Testis (tissue), 3 donors: Measurements from ENCODE around the gene PGAP1. TPM values are rescaled to one million over a fixed set of nuclear protein-coding genes. Genes with fewer than 3 reads are reported as not detected.

Source experiments
- DNase-seq: peaks from one replicate; pipeline ENCODE4 v3.0.0-alpha.2; 2019
- H3K27ac ChIP-seq, 2 donors: fragments of 200-600 bp; sonication (generic); one replicate each; pipeline ENCODE4 v1.5.1; 2019
- H3K27me3 ChIP-seq: fragments of 200-600 bp; sonication (generic); one replicate; pipeline ENCODE4 v1.5.1; 2019
- H3K36me3 ChIP-seq: fragments of 200-600 bp; sonication (generic); one replicate; pipeline ENCODE4 v1.5.1; 2017; ENCODE audit warnings: low read depth; ENCODE audit errors: missing control alignments
- H3K4me1 ChIP-seq: fragments of 200-600 bp; sonication (generic); one replicate; pipeline ENCODE4 v1.5.1; 2019
- H3K4me3 ChIP-seq, 2 donors: fragments of 200-600 bp; sonication (generic); one replicate each; pipeline ENCODE4 v1.5.1; 2017 to 2019
- H3K9me3 ChIP-seq: fragments of 200-600 bp; sonication (generic); one replicate; pipeline ENCODE4 v1.5.1; 2017
- POLR2A ChIP-seq: fragments of 450-650 bp; IDR thresholded peaks from one replicate; pipeline ENCODE4 v1.6.1; 2017; ENCODE audit warnings: antibody characterized with exemption, mild to moderate bottlenecking, moderate library complexity
- WGBS, 2 donors: methylation state at CpG; one replicate each; pipeline ENCODE4 v1.1.5; 2018; 5-methylcytosine and 5-hydroxymethylcytosine counted together
- intact Hi-C: fragments of 100-400 bp; cut with DNase I; formaldehyde crosslinking; loops from one replicate; pipeline ENCODE4 v1.15.1; 2023; ENCODE audit warnings: low total_unique reads
- polyA plus RNA-seq: library from polyadenylated mRNA; stranded (reverse); fragments of 350-450 nt; fragmentation: Illumina TruSeq; extraction: RNeasy Lipid Tissue Mini Kit (QIAGEN cat#74804); gene quantifications from one replicate; pipeline ENCODE4 v1.2.3, GENCODE V29; 2014; ENCODE audit warnings: low read depth, low replicate concordance; ENCODE audit not compliant: insufficient read depth
- total RNA-seq, 2 donors: library from RNA; depleted of rRNA; stranded (reverse); fragments of >200 nt; gene quantifications; one replicate each; pipeline ENCODE4 v1.2.3, GENCODE V29; 2016
- TF ChIP-seq, protein P1 (sequence below), 3 experiments: fragments of 450-650 bp in 2 of 3; fragments of 200-600 bp in 1 of 3; sonication (generic) in 1 of 3; IDR thresholded peaks; one replicate each; pipeline ENCODE4 v1.5.1; 2016 to 2019; ENCODE audit warnings: antibody characterized with exemption in 3 of 3, mild to moderate bottlenecking in 2 of 3, moderate library complexity in 1 of 3

Gene PGAP1
- total and polyA plus RNA-seq, 3 donors from 2014 or later = 6.7 to 10.9 (median 7.7) TPM

DNA sequence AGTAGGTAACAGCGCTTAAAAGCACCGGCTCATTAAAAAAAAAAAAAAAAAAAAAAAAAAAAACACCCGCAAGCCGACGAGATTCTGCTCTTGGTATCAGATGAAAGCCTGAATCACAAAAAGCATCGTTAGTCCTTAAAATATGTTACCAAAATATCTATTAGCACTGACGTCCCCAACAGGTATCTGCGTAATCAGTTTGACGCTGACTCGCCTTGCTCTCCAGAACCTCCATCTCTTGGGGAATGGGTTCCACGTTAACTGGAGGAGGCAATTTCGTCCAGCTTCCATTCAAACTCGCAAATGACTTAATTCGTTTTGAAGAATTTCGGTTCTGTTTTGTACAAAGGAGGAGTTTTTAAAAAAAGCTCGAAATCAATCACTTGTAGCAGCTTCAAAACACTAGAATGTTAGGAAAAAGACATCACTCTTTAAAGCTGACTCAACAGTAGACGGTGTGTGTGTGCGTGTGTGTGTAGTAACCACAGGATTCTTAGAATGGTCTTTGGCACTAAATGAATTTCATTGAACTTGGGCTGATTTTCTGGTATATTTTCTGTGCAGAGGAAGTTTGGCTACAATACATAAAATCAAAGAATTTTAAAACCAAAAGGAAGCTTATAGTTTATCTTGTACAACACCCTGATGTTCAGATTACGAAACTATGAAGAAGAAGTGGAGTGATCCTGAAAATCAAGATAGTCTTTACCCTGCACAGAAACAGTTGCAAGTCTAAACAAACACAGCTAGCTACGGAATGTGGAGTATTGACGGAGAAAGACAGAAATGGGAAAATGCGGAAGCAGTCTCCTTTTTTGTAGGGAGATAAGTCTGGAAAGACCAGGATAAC, 1.1 kb upstream of the PGAP1 start:
- no peak for DNase-seq
- Histone ChIP-seq H3K4me1 (no peaks in the 10 kb centered on the region), H3K4me3 (peak overlapping the region; percentile 78 to 81), H3K36me3 (no peaks in the 10 kb centered on the region), H3K27ac (peak overlapping the region; percentile 86 to 91), H3K9me3 (no peaks in the 10 kb centered on the region), H3K27me3 (no peaks in the 10 kb centered on the region)
- TF ChIP-seq, protein P1, sequence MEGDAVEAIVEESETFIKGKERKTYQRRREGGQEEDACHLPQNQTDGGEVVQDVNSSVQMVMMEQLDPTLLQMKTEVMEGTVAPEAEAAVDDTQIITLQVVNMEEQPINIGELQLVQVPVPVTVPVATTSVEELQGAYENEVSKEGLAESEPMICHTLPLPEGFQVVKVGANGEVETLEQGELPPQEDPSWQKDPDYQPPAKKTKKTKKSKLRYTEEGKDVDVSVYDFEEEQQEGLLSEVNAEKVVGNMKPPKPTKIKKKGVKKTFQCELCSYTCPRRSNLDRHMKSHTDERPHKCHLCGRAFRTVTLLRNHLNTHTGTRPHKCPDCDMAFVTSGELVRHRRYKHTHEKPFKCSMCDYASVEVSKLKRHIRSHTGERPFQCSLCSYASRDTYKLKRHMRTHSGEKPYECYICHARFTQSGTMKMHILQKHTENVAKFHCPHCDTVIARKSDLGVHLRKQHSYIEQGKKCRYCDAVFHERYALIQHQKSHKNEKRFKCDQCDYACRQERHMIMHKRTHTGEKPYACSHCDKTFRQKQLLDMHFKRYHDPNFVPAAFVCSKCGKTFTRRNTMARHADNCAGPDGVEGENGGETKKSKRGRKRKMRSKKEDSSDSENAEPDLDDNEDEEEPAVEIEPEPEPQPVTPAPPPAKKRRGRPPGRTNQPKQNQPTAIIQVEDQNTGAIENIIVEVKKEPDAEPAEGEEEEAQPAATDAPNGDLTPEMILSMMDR (IDR thresholded peaks at IDR 0.05) = no peak
- no peak for TF ChIP-seq POLR2A
- intact Hi-C loops = no loop called here
- WGBS, 2 donors = 10 to 13% methylated on average over 22 of the region's 22 CpGs

DNA sequence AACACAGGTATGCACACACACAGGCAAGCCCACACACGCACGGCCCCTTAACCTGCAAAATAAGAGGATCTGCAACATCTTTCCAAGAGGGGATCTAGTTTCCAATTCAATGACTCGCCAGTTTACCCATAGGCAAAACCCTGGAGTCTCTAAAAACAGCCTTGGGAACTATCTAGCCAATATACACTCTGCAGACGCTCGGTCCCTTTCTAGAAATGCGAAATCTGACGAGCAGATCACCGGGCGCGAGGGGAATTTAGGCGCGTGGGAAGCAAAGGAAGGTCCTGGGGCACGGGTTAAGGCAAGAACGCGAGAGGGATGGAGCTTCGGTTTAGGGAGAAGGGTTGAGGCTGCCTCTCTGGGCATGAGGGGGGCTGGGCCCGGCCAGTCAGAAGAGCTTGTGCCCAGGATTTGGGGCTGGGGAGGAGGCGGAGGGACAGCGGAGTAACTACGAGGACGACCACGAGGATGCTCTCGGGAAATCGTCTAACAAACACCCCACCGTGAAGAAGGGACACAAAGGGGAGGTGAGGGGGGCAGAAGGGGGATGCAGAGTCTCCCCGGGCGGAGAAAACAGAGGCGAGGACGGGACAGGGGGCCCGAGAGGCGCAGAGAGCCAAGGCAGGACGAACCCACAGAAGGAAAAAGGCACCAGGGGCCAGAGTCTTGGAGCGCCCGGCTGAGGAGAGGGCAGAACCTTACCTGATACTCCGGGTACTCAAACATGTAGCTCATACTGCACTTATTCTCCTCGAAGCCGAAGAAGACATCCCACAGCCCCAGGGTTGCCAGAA, 542 bp downstream of the PGAP1 start:
- peak; percentile 27 for DNase-seq
- H3K27me3 ChIP-seq = no peaks in the 10 kb centered on the region
- no peaks in the 10 kb centered on the region for H3K9me3 ChIP-seq
- 0% methylated on average over 37 of the region's 37 CpGs for WGBS, 2 donors
- no peaks in the 10 kb centered on the region for H3K4me1 ChIP-seq
- intact Hi-C loops = no loop called here
- peak overlapping the region; percentile 78 to 81 for H3K4me3 ChIP-seq
- H3K27ac ChIP-seq = peak overlapping the region; percentile 86 to 91
- H3K36me3 ChIP-seq = no peaks in the 10 kb centered on the region
- TF ChIP-seq, protein P1 (IDR thresholded peaks at IDR 0.05) = no peak
- no peak for TF ChIP-seq POLR2A

- H3K27ac ChIP-seq = no peak overlapping the region
Observed at GRCh38 chr2:196925051-196925767, 1.3 kb downstream of the PGAP1 start.

GRCh38 chr2:196924051-196924450, 2.5 kb downstream of the PGAP1 start:
- Histone ChIP-seq H3K4me3 (no peak overlapping the region), H3K4me1 (no peaks in the 10 kb centered on the region), H3K9me3 (no peaks in the 10 kb centered on the region), H3K36me3 (no peaks in the 10 kb centered on the region), H3K27me3 (no peaks in the 10 kb centered on the region), H3K27ac (no peak overlapping the region)
- intact Hi-C loops = no loop called here
- DNase-seq = no peak
- no peak for TF ChIP-seq POLR2A
- TF ChIP-seq, protein P1 (IDR thresholded peaks at IDR 0.05) = no peak

More at GRCh38 chr2:196925051-196925767, 1.3 kb downstream of the PGAP1 start:
- H3K4me1 ChIP-seq = no peaks in the 10 kb centered on the region
- H3K27me3 ChIP-seq = no peaks in the 10 kb centered on the region
- TF ChIP-seq, protein P1 (IDR thresholded peaks at IDR 0.05) = no peak
- TF ChIP-seq POLR2A = no peak
- 13 to 14% methylated on average over 11 of the region's 11 CpGs for WGBS, 2 donors
- no peaks in the 10 kb centered on the region for H3K9me3 ChIP-seq
- no peaks in the 10 kb centered on the region for H3K36me3 ChIP-seq
- peak overlapping the region; percentile 78 to 81 for H3K4me3 ChIP-seq
- DNase-seq = no peak
- intact Hi-C loops = no loop called here
